ENCODE measurements around the gene ABT1. TPM values are rescaled to one million over a fixed set of nuclear protein-coding genes. Genes with fewer than 3 reads are reported as not detected.
"Not testable (repeated sequence)": the region's sequence is repeated elsewhere in the genome, so short reads cannot be mapped to it uniquely, and the experiment has no call there.

Gene ABT1
- polyA plus RNA-seq (ENCODE audit: insufficient read length in 10 of 10): 10 to 100 TPM in 6 of 10 donors, 1 to 10 TPM in 4; 9.2 to 12.2 (median 10.3) TPM
- long read RNA-seq, donor 1, transcript ABT1-201 (3 exons, 2,949 nt): major isoform, 6 of 6 reads
- long read RNA-seq, donor 1, partial matches to known transcripts: 0 of 6 reads
- long read RNA-seq, donor 1, other reads (novel, unspliced or antisense): 0 of 6 reads
- long read RNA-seq, donor 2, transcript ABT1-201 (3 exons, 2,949 nt): major isoform, 8 of 8 reads
- long read RNA-seq, donor 2, partial matches to known transcripts: 0 of 8 reads
- long read RNA-seq, donor 2, other reads (novel, unspliced or antisense): 0 of 8 reads
- long read RNA-seq, donor 3: 0 reads
- long read RNA-seq, donor 4, transcript ABT1-201 (3 exons, 2,949 nt): major isoform, 15 of 15 reads
- long read RNA-seq, donor 4, partial matches to known transcripts: 0 of 15 reads
- long read RNA-seq, donor 4, other reads (novel, unspliced or antisense): 0 of 15 reads
- long read RNA-seq, donor 5, transcript ABT1-201 (3 exons, 2,949 nt): major isoform, 10 of 10 reads
- long read RNA-seq, donor 5, partial matches to known transcripts: 0 of 10 reads
- long read RNA-seq, donor 5, other reads (novel, unspliced or antisense): 0 of 10 reads
- long read RNA-seq, donor 6, transcript ABT1-201 (3 exons, 2,949 nt): major isoform, 15 of 15 reads
- long read RNA-seq, donor 6, partial matches to known transcripts: 0 of 15 reads
- long read RNA-seq, donor 6, other reads (novel, unspliced or antisense): 0 of 15 reads
- long read RNA-seq, donor 7, transcript ABT1-201 (3 exons, 2,949 nt): major isoform, 8 of 8 reads
- long read RNA-seq, donor 7, partial matches to known transcripts: 0 of 8 reads
- long read RNA-seq, donor 7, other reads (novel, unspliced or antisense): 0 of 8 reads
- long read RNA-seq, donor 8, transcript ABT1-201 (3 exons, 2,949 nt): major isoform, 11 of 11 reads
- long read RNA-seq, donor 8, partial matches to known transcripts: 0 of 11 reads
- long read RNA-seq, donor 8, other reads (novel, unspliced or antisense): 0 of 11 reads
- long read RNA-seq, donor 9: 0 reads

DNA sequence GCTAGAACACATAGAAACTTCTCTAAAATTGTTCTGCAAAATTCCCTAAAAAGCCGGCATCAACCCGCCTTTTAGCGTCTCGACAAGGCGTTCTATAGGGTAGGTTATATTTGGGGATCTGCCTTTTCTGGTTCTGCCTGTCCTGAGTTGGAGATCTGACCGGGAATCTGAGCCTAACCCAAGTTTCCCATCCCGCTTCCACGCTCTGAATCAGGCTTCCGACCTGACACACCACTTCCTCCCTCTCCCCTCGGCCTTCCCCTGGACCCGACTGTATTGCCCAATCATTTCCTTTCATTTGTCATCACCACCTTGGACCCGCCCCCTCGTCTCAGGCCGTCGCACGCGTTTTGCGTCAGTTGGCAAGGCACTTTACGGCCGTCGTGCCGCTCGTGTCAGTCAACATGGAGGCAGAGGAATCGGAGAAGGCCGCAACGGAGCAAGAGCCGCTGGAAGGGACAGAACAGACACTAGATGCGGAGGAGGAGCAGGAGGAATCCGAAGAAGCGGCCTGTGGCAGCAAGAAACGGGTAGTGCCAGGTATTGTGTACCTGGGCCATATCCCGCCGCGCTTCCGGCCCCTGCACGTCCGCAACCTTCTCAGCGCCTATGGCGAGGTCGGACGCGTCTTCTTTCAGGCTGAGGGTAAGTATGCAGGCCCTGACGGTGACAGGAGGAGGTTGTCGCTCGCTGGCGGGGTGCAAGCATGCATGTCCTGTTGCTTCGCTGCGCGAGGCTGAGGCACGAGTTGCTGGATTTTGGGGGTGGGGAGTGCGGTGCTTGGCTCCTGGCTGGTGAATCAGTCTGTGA is at the start of gene ABT1:
Gene ABT1, plus strand, starts transcription at position 375 of the 810 bp plus-strand sequence. Its CDS starts 30 bp downstream, at position 405.
- DNase-seq: peak; percentile 99

DNA sequence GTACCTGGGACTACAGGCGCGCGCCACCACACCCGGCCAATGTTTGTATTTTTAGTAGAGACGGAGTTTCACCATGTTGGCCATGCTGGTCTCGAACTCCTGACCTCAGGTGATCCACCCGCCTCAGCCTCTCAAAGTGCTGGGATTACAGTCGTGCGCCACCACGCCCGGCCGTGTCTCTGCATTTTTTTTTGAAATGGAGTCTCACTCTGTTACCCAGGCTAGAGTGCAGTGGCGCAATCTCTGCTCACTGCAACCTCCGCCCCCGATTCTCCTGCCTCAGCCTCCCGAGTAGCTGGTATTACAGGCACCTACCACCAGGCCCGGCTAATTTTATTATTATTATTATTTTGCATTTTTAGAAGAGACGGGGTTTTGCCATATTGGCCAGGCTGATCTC is 49.4 kb upstream of the ABT1 start:
- DNase-seq: not testable (repeated sequence)

DNA sequence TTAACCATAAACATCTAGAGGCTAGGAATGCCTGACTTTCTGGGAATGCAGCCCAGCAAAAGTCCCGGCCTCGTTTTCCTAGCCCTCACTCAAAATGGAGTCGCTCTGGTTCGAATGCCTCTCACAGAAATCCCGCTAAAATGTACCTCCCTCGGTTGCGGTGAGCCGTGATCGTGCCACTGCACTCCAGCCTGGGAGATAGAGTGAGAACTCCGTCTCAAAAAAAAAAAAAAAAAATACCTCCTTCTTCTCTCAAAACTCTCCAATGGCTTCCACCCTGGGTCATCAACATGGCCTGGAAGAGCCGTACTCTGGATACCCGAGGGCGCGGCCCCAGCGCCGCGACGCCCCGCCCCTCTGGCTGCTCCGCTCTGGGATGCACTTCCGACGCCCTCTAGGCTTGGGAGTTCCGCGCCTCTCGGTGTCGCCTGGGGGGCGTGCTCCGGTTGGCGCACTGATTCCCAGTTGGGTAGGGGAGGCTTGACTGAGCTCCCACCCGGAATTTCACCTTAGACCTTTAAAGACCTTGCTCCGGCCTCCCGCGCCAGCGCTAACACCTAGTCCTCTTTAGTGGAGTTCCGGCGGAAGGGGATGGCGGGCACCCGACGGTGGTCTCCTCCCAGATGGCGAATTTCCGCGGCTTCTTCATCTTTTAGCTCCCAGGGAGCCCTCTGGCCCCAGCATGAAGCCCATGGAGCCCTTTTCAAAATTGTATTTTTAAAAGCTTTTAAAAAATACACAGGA is 46.3 kb upstream of the ABT1 start:
- peak; percentile 57 to 90 (median 75) for DNase-seq

DNA sequence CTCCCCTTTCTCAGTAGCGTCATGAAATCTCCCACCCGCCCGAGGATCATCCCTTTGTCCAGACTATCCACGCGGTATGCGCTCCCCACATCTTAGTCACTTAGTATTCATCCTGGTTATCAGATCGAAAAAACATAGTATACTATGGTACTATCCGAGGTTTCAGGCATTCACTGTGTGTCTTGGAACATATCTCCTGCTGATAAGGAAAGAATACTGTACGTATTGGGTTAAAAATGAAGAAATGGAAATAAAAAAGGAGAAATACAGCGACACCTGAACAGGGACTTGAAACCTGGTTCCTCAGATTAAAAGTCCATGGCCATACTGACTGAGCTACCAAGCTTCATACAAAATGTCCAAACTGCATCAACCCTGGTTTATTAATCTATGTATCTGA is 44.5 kb upstream of the ABT1 start:
- DNase-seq: no peak

DNA sequence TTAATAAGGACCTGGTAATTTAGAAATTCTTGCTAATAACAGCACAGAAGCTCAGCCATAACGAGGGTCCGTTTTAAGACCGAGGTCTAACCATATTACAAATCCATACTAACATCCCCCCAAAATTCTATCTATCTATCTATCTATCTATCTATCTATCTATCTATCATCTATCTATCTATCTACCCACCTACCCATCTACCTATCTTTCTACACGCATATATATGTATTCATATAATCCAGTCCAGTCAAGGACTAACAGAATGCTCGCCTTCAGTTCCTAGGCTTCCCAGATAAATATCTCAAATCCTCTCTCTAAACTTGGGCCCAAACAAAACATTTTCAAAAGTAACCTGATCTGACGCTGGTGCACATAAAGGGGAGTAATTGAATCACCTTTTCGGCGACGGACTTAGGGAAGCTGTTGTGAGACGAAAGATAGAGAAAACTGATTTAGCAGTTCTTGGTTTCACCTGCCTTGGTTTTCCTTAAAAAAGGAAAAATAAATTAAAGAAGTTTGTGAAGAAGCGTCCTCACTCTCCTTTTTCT is 44.0 kb upstream of the ABT1 start:
- DNase-seq: no peak

DNA sequence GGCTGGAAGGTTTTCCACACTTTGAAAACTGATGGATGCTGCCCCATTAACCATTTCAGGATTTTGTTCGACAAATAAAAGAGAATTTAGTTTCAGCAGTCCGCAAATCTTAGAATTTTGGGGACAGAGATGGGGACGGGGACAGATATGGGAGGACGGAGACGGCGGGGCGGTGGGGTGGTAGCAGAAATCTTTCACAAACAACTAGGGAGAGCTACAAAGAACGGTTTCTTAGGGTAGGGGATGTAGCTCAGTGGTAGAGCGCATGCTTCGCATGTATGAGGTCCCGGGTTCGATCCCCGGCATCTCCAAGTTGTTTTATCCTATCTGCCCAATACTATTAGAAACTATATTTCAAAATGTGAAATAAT is 43.5 kb upstream of the ABT1 start:
- DNase-seq: peak; percentile 77 to 89 (median 84)

DNA sequence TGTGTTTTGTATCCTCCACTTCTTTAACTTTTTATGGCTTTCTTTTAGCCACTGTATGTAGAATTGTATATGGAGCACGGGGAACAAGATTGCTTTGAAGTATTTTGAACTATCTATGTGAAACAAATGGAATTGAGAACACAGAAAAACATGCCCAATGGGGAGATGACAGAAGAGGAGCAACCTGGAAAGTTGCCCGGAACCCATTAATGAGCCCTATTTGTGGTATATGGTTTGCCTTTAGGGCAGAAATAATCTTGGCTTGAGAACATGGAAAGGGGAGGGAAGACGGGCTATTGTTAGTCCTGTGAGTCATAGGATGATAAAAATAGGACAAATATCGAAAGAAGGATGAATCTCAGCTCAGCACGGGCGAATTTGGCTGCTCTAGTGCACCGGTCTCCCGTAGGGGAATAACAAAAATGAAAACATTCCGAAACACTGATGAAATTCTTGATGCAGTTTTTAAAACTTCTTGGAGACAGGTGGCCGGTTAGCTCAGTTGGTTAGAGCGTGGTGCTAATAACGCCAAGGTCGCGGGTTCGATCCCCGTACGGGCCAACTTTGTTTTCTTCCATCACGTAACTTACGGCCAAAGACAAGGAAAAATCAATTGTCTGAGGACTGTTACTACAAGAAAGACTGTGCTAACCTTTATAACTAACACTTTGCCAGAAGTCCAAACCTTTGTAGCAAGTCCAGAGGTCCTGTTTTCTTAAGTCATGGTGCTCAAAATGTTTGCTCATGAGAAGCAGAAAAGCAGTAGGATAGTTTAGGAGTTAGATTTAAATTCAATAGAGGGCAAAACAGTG is 42.9 kb upstream of the ABT1 start:
- peak; percentile 91 to 94 (median 93) for DNase-seq

DNA sequence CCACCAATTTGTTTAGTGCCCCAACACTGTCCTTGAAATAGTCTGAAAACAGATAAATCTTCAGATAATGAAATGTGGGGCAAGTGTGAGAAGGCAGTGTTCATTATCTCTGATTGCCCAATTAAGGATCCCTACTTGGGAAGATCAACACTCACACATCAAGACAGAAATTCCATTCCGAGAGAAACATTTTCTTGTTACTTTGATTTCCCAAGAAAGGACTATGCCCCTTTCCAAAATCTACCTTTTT is 42.4 kb upstream of the ABT1 start:
- DNase-seq: no peak

DNA sequence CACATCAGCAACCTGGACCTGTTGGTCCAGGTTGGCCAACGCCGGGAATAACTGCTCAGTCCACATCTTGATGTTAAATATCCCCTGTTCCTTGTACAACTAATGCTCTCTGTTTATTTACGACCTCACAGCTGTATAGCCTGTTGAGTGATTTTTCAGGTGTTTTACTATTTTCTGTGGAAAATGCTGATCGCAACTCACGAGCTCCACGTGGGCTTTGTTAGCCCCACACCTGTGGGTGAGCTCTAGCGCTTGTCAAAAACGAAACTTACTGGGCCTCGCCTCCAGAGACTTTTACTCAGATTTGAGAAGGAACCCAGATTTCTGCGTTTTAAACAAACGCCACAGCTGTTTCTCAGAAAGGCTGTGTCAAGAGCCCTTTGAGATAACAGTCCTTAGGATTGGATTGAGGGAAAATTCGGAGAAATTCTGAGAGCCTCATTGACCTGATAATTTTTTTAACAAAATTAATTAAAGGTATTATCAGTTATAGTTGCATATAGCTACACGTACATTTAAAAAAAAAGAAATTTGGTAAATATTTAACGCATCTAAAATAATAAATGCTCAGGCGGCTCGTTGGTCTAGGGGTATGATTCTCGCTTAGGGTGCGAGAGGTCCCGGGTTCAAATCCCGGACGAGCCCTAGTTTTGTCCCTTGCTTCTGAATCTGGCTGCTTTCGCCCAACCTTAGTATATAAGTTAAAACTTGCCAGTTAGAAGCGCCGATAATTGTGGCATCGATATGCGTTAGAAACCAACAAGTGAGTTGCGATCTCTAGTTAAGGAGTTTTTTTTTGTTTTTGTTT is 41.9 kb upstream of the ABT1 start:
- DNase-seq: peak; percentile 43 to 75 (median 57)

DNA sequence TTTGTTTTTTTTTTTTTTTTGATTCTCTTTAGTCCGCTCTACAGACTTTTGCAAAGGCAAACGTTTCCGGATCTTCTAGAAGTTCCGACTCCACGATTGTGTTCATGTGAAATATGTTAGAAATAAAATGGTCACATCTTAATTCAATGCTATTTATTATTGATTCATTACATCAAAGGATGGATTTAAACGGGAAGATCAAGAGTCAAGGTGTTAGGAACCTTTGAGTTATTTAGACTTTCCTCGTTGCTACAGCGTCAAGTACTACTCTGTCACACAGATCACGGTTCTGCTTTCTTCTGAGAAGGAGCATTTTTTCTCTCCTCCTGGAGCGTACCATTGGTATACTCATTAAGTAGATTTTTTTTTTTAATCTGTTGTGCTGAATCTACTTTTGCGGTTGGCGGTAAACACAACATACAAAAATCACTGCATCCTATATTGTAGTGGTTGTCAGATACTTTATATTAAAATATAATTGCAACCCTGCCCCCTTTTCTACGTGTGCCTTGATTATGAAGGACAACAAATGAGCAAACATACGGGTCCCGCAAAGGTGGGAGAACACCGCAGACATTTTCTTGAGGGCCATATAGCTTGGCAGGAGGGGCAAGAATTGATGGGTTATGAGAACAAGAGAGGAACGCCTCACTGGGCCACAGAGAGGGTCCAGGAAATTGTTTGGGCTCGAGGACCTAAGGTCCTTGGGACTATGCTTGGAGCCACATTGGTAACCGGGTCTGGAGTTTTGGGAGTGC is 41.1 kb upstream of the ABT1 start:
- DNase-seq: no peak

DNA sequence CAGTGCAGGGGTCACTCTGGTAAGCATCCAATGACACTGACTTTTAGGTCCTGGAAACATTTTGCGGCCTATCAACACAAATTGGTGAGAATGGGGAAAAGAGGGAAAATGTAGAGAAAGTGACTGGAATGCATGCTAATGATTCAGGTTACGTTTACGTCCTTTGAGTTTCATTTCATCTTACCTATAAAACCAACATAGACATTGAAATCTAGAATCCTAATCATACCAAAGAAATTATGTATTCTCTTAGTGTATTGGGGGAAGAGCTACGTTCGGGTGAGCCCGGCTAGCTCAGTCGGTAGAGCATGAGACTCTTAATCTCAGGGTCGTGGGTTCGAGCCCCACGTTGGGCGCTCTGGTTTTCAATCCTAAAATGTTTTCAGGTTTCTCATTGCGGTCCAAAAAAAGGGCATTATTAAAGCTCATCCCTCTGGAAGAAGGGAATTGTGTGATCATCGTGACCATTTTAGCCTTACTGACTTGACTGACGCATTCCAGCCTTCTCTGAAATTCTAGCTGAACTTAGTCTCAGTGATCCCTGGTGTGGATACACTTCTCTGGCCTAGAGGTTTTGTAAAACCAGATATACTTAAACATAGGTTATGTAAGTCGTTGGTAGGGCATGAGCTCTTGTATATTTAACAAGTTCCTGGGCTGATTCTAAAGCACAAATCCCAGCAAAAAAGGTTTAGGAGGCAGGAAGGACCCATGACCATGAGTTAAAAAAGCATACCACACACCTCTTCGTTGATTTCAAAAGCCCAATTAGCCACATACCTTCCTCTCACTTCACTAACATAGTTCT is 40.3 kb upstream of the ABT1 start:
- peak; percentile 70 to 88 (median 78) for DNase-seq

DNA sequence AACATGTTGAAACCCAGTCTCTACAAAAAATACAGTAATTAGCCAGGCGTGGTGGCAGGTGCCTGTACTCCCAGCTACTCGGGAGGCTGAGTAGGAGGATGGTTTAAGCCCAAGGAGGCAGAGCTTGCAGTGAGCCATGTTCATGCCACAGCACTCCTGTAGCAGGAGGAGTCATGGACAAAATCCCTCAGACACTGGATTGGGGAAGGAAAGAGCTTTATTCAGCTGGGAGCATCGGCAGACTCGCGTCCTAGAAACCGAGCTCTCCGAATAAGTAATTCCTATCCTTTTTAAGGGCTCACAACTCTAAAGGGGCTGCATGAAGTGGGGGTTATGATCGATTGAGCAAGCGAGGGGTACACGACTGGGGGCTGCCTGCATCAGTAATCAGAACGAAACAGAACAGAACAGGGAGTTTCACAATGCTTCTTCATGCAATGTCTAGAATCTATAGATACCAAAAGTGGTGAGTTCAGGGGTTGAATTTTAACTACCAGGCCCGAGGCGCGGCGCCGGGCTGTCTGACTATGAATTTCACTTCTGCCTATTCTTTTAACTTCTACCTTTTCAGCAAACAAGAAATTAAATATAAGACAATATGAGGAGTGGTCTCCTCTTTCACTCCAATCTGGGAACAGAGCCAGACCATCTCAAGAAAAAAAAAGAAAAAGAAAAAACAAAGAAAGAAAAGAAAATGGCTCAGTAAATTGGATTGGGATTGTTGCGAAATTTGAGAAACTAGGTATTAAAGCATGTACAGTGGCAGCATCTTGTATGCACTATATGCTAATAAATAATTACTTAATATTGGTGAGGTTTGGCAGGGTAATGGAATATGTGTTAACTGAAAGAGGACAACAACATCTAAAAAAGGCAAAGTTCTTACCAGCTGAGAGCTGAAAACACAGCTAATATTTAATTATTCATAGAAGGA is 35.0 kb upstream of the ABT1 start:
- DNase-seq: no peak

DNA sequence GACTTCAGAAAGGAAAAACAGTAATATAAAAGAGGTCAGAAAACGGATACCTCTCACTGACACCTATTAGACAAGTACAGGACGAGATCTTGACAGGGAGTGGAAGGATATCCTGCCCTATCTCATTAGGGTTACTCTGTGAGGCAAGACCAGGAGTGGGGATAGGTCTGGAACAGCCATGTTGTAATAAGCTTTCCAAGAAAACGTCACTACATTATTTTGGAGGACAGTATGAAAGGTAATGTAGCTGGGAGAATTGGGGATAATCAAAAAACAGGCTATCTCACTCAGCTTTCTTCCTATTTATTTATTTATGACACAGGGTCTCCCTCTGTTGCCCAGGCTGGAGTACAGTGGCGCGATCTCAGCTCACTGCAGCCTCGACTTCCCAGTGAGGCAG is 33.3 kb upstream of the ABT1 start:
- no peak for DNase-seq

DNA sequence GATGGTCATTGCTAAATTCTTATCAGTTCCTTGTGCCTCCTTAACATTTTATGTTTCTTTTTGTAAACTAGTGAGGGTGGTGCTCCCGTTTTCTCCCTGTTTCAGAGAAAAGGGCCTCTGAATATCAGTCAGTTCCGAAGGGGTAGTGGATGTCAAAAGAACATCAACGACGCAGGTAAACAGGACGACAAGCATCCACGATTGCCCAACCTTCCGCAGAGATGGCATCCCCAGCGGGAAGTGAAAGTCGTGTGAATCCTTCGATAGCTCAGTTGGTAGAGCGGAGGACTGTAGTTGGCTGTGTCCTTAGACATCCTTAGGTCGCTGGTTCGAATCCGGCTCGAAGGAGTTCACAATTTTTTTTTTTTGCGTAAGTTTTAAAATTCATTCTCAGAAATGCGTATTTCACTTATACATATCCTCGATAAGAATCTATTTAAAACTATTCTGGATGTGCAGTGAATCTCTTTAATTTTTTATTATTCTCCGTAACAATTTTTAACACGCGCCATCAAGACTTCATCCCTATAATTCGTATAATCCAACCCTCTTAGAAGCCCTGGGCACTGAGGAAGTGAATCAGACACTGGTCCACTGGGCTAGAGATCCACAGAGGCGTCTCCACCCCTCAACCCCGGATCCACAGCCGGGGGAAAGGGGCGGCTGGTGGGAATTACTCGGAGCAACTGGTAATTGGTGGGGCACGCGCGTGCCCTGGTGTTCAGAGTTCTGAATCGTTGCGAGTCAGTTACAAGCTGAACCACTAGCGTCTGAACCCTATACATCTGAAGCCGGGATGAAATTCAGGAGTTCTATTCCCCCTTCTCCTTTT is 27.9 kb upstream of the ABT1 start:
- DNase-seq: peak; percentile 94 to 96 (median 96)

DNA sequence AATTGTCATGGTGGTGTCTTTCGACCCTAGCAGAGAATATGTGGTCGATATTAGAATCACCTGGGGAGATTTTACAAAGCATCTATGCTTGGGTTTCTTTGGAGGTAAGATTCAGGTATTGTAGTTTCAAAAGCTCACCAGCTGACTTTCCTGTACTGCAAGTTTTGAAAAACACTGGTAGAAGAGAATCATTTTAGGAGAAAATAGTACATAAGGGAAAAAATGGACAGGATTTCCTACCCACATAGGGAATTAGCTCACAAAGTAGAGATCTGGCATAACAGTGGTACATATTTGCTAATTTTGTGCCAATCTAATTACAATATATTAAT is 27.4 kb upstream of the ABT1 start:
- no peak for DNase-seq

All from muscle of back (tissue), 13 donors.